Hepatocyte (in vitro differentiated cells): ENCODE results near the gene GNPTAB. TPM values are rescaled to one million over a fixed set of nuclear protein-coding genes. Genes with fewer than 3 reads are reported as not detected.

ENCODE experiments used
- DNase-seq: peaks from one replicate; pipeline ENCODE4 v3.0.0-alpha.2; 2016; ENCODE audit warnings: low spot score
- H2AFZ ChIP-seq: fragments of 200-600 bp; sonication (generic); 2 replicates; pipeline ENCODE4 v1.6.0; 2016; ENCODE audit warnings: antibody characterized with exemption, mild to moderate bottlenecking
- H3K27ac ChIP-seq: fragments of 200-600 bp; sonication (generic); 2 replicates; pipeline ENCODE4 v1.5.1; 2016; ENCODE audit warnings: mild to moderate bottlenecking
- H3K27me3 ChIP-seq: fragments of 200-600 bp; sonication (generic); 2 replicates; pipeline ENCODE4 v1.6.1; 2016
- H3K36me3 ChIP-seq: fragments of 200-600 bp; sonication (generic); replicated peaks from 2 replicates; pipeline ENCODE4 v1.5.1; 2016; ENCODE audit warnings: low read depth; ENCODE audit not compliant: insufficient read depth
- H3K4me1 ChIP-seq: fragments of 200-600 bp; sonication (generic); 2 replicates; pipeline ENCODE4 v1.5.1; 2016; ENCODE audit warnings: mild to moderate bottlenecking, moderate library complexity; ENCODE audit not compliant: insufficient read depth
- H3K4me2 ChIP-seq: fragments of 200-600 bp; sonication (generic); 2 replicates; pipeline ENCODE4 v1.6.0; 2016
- H3K4me3 ChIP-seq: fragments of 200-600 bp; sonication (generic); 2 replicates; pipeline ENCODE4 v1.5.1; 2016; ENCODE audit warnings: mild to moderate bottlenecking
- H3K79me2 ChIP-seq: fragments of 200-600 bp; sonication (generic); 2 replicates; pipeline ENCODE4 v1.6.0; 2017; ENCODE audit warnings: mild to moderate bottlenecking
- H3K9me2 ChIP-seq: fragments of 200-600 bp; sonication (generic); replicated peaks from 2 replicates; pipeline ENCODE4 v1.6.0; 2017; ENCODE audit warnings: mild to moderate bottlenecking; ENCODE audit not compliant: insufficient read depth
- H3K9me3 ChIP-seq: fragments of 200-600 bp; sonication (generic); 2 replicates; pipeline ENCODE4 v1.5.1; 2016; ENCODE audit warnings: low read depth, mild to moderate bottlenecking
- H4K20me1 ChIP-seq: fragments of 200-600 bp; sonication (generic); 2 replicates; pipeline ENCODE4 v1.6.0; 2016; ENCODE audit warnings: mild to moderate bottlenecking; ENCODE audit not compliant: insufficient read depth, poor library complexity, severe bottlenecking
- EZH2 ChIP-seq: fragments of 200-600 bp; sonication (generic); IDR thresholded peaks from 2 replicates; pipeline ENCODE4 v1.6.1; 2016; ENCODE audit warnings: antibody characterized with exemption, mild to moderate bottlenecking, borderline replicate concordance
- EZH2phosphoT487 ChIP-seq: fragments of 200-600 bp; sonication (generic); IDR thresholded peaks from one replicate; pipeline ENCODE4 v1.6.1; 2018; ENCODE audit warnings: antibody characterized with exemption, mild to moderate bottlenecking, low read depth, moderate library complexity; ENCODE audit not compliant: unreplicated experiment, severe bottlenecking
- WGBS: methylation state at CpG from one replicate; pipeline ENCODE4 v1.1.6; 2016; ENCODE audit warnings: low lambda C conversion rate; ENCODE audit errors: missing lambda C conversion rate; 5-methylcytosine and 5-hydroxymethylcytosine counted together
- polyA plus RNA-seq: library from polyadenylated mRNA; unstranded; fragments of >200 nt; fragmentation: Nextera tagmentation; extraction: Ambion mirVana; gene quantifications from 2 replicates; pipeline ENCODE4 v1.2.1, GENCODE V29; 2016
- total RNA-seq: library from RNA; depleted of rRNA; stranded (reverse); fragments of >200 nt; gene quantifications from 2 replicates; pipeline ENCODE4 v1.2.3, GENCODE V29; 2014
- TF ChIP-seq, protein P1 (sequence below): fragments of 200-600 bp; sonication (generic); IDR thresholded peaks from 2 replicates; pipeline ENCODE4 v1.5.1; 2016; ENCODE audit warnings: antibody characterized with exemption, mild to moderate bottlenecking; ENCODE audit not compliant: poor library complexity

GNPTAB gene
- total and polyA plus RNA-seq, 2 experiments from 2014 or later: 13.8 to 21.6 TPM

DNA sequence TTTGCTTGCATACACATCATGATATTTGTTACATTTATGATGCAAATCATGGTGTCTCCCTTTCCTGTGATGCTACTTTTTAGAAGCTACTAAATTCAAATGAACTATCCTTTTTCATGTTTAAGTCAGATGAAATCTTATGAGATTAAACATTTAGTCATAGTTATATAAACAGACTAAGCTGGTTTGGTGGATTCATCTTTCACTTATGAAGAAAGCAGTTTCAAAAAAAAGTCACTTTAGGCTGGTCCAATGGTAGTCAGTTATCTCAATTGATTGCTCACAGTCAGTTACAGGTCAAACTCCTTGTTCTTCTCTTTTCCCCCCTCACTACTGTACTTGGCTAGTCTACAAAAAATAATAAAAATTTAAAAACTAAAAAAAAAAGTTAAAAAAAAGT lies 111.2 kb downstream of the GNPTAB start:
- Histone ChIP-seq H3K79me2 (peaks cover 44% of the 10 kb centered on the region), H3K4me1 (no peaks in the 10 kb centered on the region), H4K20me1 (no peaks in the 10 kb centered on the region), H3K4me3 (no peak overlapping the region), H3K36me3 (no peaks in the 10 kb centered on the region), H3K27me3 (no peaks in the 10 kb centered on the region), H3K27ac (no peak overlapping the region), H3K9me3 (no peaks in the 10 kb centered on the region), H3K9me2 (no peaks in the 10 kb centered on the region), H3K4me2 (no peak overlapping the region), H2AFZ (no peak overlapping the region)
- DNase-seq: no peak
- TF ChIP-seq, protein P1, sequence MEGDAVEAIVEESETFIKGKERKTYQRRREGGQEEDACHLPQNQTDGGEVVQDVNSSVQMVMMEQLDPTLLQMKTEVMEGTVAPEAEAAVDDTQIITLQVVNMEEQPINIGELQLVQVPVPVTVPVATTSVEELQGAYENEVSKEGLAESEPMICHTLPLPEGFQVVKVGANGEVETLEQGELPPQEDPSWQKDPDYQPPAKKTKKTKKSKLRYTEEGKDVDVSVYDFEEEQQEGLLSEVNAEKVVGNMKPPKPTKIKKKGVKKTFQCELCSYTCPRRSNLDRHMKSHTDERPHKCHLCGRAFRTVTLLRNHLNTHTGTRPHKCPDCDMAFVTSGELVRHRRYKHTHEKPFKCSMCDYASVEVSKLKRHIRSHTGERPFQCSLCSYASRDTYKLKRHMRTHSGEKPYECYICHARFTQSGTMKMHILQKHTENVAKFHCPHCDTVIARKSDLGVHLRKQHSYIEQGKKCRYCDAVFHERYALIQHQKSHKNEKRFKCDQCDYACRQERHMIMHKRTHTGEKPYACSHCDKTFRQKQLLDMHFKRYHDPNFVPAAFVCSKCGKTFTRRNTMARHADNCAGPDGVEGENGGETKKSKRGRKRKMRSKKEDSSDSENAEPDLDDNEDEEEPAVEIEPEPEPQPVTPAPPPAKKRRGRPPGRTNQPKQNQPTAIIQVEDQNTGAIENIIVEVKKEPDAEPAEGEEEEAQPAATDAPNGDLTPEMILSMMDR: no peak
- no peak for TF ChIP-seq EZH2
- no peak for TF ChIP-seq EZH2phosphoT487

DNA sequence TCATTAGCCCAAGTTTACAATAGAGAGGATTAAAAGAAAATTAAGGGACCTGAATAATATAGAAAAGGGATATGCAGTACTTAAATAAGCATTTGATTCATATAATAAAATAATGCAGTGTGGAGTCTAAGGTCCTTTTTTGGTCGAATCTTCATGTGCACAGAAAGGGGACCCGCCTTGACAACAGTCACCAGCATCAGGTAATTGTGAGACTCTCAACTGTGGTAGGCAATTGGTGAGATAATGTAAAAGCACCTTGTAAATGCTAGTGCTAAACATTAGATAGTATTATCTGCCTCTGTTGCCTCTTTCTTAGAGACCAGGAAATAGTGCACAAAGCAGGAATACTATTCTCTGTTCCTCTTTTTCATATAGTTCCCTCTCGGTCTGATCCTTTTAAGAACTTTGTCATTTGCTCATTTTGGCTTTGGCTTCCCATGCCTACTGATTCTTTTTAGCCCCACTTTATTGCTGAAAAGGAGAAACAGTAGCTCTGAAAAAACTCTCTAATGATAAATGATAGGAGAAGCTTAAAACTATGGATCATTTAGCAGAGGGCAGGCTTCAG lies 115.8 kb downstream of the GNPTAB start:
- DNase-seq: no peak
- peak overlapping the region; percentile 9 for H3K27ac ChIP-seq
- H3K36me3 ChIP-seq: no peaks in the 10 kb centered on the region
- no peaks in the 10 kb centered on the region for H3K9me3 ChIP-seq
- peaks cover 17% of the 10 kb centered on the region for H3K4me1 ChIP-seq
- no peaks in the 10 kb centered on the region for H3K27me3 ChIP-seq
- H2AFZ ChIP-seq: no peak overlapping the region
- peaks cover 5% of the 10 kb centered on the region for H4K20me1 ChIP-seq
- no peak overlapping the region for H3K4me3 ChIP-seq
- H3K79me2 ChIP-seq: peaks cover 75% of the 10 kb centered on the region
- WGBS: 82% methylated on average over 3 of the region's 3 CpGs
- H3K9me2 ChIP-seq: no peaks in the 10 kb centered on the region
- peak overlapping the region; percentile 55 for H3K4me2 ChIP-seq
- no peak for TF ChIP-seq EZH2phosphoT487
- TF ChIP-seq EZH2: no peak

DNA sequence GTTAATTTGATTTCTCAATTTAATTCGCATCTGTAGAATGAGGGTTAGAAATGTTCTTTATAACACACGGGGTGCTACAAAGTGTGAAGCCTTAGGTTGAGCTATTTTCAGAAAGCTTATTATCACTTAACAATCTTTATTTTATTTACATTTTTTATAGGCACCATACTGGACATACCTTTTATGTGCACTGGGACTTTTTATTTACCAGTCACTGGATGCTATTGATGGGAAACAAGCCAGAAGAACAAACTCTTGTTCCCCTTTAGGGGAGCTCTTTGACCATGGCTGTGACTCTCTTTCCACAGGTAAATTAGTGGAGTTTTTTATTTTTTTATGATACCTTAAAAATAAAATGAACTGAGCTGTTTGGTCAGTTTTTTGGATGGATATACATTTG lies 116.8 kb downstream of the GNPTAB start:
- no peak for DNase-seq
- no peaks in the 10 kb centered on the region for H3K9me3 ChIP-seq
- H3K27ac ChIP-seq: peak overlapping the region; percentile 63
- peaks cover 86% of the 10 kb centered on the region for H3K79me2 ChIP-seq
- no peaks in the 10 kb centered on the region for H3K36me3 ChIP-seq
- H3K9me2 ChIP-seq: no peaks in the 10 kb centered on the region
- no peak overlapping the region for H3K4me3 ChIP-seq
- peaks cover 17% of the 10 kb centered on the region for H3K4me1 ChIP-seq
- H3K27me3 ChIP-seq: no peaks in the 10 kb centered on the region
- peaks cover 5% of the 10 kb centered on the region for H4K20me1 ChIP-seq
- no peak for TF ChIP-seq EZH2phosphoT487
- no peak for TF ChIP-seq EZH2
- TF ChIP-seq, protein P1: no peak
- no peak overlapping the region for H2AFZ ChIP-seq
- peak overlapping the region; percentile 55 for H3K4me2 ChIP-seq
- 74% methylated on average over 2 of the region's 2 CpGs for WGBS

DNA sequence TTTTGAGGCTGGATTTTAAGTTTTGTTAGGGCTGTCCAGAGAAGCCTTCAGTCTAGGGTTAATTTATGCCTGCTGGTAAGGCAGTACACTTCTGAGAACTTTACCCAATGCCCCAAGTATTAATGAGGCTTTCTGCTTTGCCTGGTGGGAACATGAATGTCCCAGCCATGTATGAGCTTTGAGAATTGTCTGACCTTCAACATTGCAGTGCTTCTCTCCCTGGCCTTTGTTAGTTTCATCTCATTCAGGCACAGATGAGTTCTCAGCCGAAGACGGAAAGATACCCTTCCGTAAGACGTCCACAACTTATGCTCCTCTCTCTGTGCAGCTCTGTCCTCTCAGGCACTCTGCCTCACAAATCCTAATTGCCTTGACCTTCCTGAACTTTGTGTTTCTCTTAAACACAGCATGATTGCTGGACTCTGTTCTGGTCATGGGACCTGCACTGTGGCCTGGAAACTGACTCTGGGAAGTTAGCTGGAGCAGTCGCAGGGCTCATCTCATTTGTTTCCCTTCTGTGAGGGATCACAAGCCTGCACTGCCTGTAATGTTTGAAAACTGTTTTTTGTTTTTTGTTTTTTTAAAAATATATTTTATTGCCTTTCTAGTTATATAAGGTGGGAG lies 117.6 kb downstream of the GNPTAB start:
- peak; percentile 49 for DNase-seq
- Histone ChIP-seq H3K9me2 (no peaks in the 10 kb centered on the region), H3K27me3 (no peaks in the 10 kb centered on the region), H3K36me3 (no peaks in the 10 kb centered on the region), H3K4me3 (no peak overlapping the region), H3K79me2 (peaks cover 89% of the 10 kb centered on the region), H3K9me3 (no peaks in the 10 kb centered on the region), H2AFZ (no peak overlapping the region), H3K27ac (peak overlapping the region; percentile 63), H3K4me1 (peaks cover 17% of the 10 kb centered on the region), H3K4me2 (peak overlapping the region; percentile 55), H4K20me1 (peaks cover 6% of the 10 kb centered on the region)
- TF ChIP-seq EZH2: no peak
- TF ChIP-seq EZH2phosphoT487: no peak
- TF ChIP-seq, protein P1: no peak
- WGBS: 45% methylated on average over 5 of the region's 5 CpGs
